ENCODE data around the gene MICALL1.

DNA sequence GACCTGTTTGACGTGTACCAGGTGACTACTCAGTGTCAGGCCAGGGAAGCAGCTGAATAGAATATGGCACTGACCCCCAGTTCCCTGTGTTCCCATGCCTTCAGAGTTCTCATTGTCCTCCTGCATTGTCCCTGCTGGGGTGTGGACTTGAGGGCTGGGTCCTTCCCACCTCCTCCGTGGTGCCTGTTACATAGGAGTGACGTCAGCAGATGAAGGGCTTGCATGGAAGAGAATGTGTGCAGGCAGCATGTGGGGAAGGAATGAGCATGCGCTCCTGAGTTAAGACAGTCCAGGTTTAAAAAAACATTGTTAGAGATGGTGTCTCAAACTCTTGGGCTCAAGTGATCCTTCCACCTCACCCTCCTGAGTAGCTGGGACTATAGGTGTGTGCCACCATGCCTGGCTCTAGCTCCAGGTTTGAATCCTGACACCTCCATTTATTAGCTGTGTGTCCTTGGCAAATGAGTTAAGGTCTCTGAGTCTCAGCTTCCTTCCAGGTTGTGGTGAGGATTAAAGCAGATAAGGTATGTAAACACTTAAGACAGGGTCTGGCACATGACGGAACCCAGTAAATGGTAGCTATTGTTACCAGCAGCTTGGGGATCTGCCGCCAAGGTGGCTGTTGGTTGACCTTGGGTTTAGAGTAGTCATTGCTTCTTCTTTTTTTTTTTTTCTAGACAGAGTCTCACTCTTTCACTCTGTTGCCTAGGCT, 85.8 kb downstream of the MICALL1 start:
- no peak for TF ChIP-seq GATA2 (IDR thresholded peaks at IDR 0.05; ENCODE audit: low read depth, low read length)
- TF ChIP-seq GATA3 (IDR thresholded peaks at IDR 0.05; ENCODE audit: low read depth, low read length), result no peak

Data from SH-SY5Y (cell line).